Naive thymus-derived CD4-positive, alpha-beta T cell (primary cell): ENCODE measurements around the gene CEBPE. TPM values are rescaled to one million over a fixed set of nuclear protein-coding genes. Genes with fewer than 3 reads are reported as not detected.
A peak's percentile ranks its signal among the peaks of the same experiment; 100 is the strongest.

Experiments used
- ATAC-seq: fragments of 150-1000 bp; cut with Tn5 transposase; 2 replicates; pipeline ENCODE4 v1.10.0; 2021; ENCODE audit warnings: mild to moderate bottlenecking, moderate library complexity
- CTCF ChIA-PET: fragments of 350-600 bp; sonication (Branson Sonifier 250); formaldehyde crosslinking; loops from one replicate; lab custom pipeline; 2021; ENCODE audit warnings: antibody characterized with exemption; lab: Charles Lee
- POLR2A ChIA-PET: fragments of 350-600 bp; sonication (Branson Sonifier 250); formaldehyde crosslinking; loops from one replicate; lab custom pipeline; 2021; ENCODE audit warnings: antibody characterized with exemption, inconsistent platforms; lab: Charles Lee
- DNase-seq, 9 donors: peaks; one replicate each; pipeline versions ENCODE4 v3.0.0 to v3.0.0-alpha.2; 2020 to 2022; ENCODE audit warnings: mixed read lengths in 1 of 9
- H3K27ac ChIP-seq: one replicate; pipeline ENCODE4 v1.7.0; 2013; ENCODE audit warnings: mild to moderate bottlenecking, low read depth, low read length, moderate library complexity
- H3K27me3 ChIP-seq, 2 donors: one replicate each; pipeline ENCODE4 v1.7.0; 2013; ENCODE audit warnings: low read length in 2 of 2, mild to moderate bottlenecking in 2 of 2, moderate library complexity in 2 of 2; ENCODE audit not compliant: control insufficient read depth in 2 of 2, insufficient read depth in 2 of 2
- H3K36me3 ChIP-seq, 3 experiments: 1 replicate in 2 of 3; 2 replicates in 1 of 3; pipeline ENCODE4 v1.7.0; 2013; ENCODE audit warnings: low read length in 3 of 3, mild to moderate bottlenecking in 3 of 3, moderate library complexity in 1 of 3; ENCODE audit not compliant: insufficient read depth in 3 of 3, control insufficient read depth in 2 of 3
- H3K4me1 ChIP-seq, 2 donors: one replicate each; pipeline ENCODE4 v1.7.0; 2013; ENCODE audit warnings: low read length in 2 of 2, mild to moderate bottlenecking in 2 of 2, moderate library complexity in 1 of 2; ENCODE audit not compliant: control insufficient read depth in 2 of 2, insufficient read depth in 2 of 2
- H3K4me3 ChIP-seq: 2 replicates; pipeline ENCODE4 v1.7.0; 2013; ENCODE audit warnings: mild to moderate bottlenecking, low read length
- H3K9me3 ChIP-seq, 3 experiments: 1 replicate in 2 of 3; 2 replicates in 1 of 3; pipeline ENCODE4 v1.7.0; 2013; ENCODE audit warnings: low read length in 3 of 3; ENCODE audit not compliant: control insufficient read depth in 2 of 3
- H3K27ac Mint-ChIP-seq, 9 donors: one replicate each; pipeline ENCODE4 v1.8.0; 2020 to 2022; ENCODE audit warnings: mixed read lengths in 9 of 9, mild to moderate bottlenecking in 8 of 9, moderate library complexity in 5 of 9, inconsistent platforms in 2 of 9
- H3K27me3 Mint-ChIP-seq, 5 donors: one replicate each; pipeline ENCODE4 v1.8.0; 2021 to 2022; ENCODE audit warnings: mixed read lengths in 5 of 5, mild to moderate bottlenecking in 1 of 5
- H3K36me3 Mint-ChIP-seq, 5 donors: one replicate each; pipeline ENCODE4 v1.8.0; 2020 to 2022; ENCODE audit warnings: mixed read lengths in 5 of 5, mild to moderate bottlenecking in 3 of 5, inconsistent platforms in 1 of 5
- H3K4me1 Mint-ChIP-seq, 7 donors: one replicate each; pipeline ENCODE4 v1.8.0; 2020 to 2022; ENCODE audit warnings: mixed read lengths in 7 of 7, mild to moderate bottlenecking in 3 of 7, inconsistent platforms in 1 of 7
- H3K4me3 Mint-ChIP-seq, 10 donors: one replicate each; pipeline ENCODE4 v1.8.0; 2020 to 2022; ENCODE audit warnings: mild to moderate bottlenecking in 10 of 10, mixed read lengths in 10 of 10, moderate library complexity in 6 of 10, inconsistent platforms in 2 of 10
- H3K9me3 Mint-ChIP-seq, 11 donors: one replicate each; pipeline ENCODE4 v1.8.0; 2020 to 2022; ENCODE audit warnings: mixed read lengths in 11 of 11, mild to moderate bottlenecking in 4 of 11, inconsistent platforms in 1 of 11, moderate library complexity in 1 of 11
- intact Hi-C, 2 donors: fragments of 100-400 bp; cut with micrococcal nuclease; formaldehyde crosslinking; loops; one replicate each; pipeline ENCODE4 v1.15.1; 2023
- polyA plus RNA-seq, 2 donors: library from polyadenylated mRNA; unstranded; fragments of 300-500 nt; fragmentation: Illumina TruSeq; gene quantifications; one replicate each; pipeline ENCODE4 v1.2.3, GENCODE V29; 2021
- total RNA-seq, 6 experiments: library from RNA in 5 of 6; stranded (reverse) in 5 of 6; gene quantifications; 1 replicate in 5 of 6; 2 replicates in 1 of 6; pipeline ENCODE4 v1.2.3 and lab custom pipeline; 2021 to 2026

The CEBPE gene
- total and polyA plus RNA-seq, 7 experiments from 2014 or later, result 0.19 to 1.7 (median 0.65) TPM

DNA sequence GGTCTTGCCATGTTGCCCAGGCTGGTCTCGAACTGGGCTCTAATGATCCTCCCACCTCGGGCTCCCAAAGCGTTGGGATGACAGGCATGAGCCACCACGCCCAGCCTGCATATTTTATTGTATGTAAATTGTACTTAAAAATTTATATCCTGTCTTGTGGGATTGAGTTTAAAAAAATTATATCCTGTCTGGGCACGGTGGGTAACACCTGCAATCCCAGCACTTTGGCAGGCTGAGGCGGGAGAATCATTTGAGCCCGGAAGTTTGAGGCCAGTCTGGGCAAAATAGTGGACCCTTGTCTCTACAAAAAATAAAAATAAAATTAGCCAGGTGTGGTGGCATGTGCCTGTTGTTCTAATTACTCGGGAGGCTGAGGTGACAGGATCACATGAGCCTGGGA is 13.9 kb upstream of the CEBPE start:
- CTCF ChIA-PET, result no interaction called here
- intact Hi-C loops, result no loop called here

DNA sequence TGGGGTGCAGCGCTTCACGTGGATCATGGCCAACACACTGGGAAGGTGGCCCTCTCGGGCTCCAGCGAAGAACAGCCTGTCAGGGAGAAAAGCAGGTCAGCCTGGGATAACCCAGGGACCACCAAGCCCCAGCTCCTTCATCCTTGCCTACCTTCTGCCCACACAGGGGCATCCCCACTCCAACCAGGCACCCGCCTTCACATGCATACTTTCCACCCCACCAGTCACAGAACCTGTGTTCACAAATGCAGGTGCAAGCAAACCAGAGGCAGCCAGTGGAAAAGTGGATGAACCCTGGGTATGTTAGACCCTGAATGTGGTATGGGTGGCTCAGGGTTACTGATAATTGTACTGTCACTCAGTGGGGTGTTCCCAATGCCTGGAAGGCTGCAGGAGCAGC is 12.4 kb upstream of the CEBPE start:
- ChIA-PET CTCF (interaction anchor here (0.9 to 2.6 kb wide), 2 partner anchors 11 to 54 kb away, joined by 3 to 16 read pairs; no protein-coding TSS in a partner anchor), POLR2A (no interaction called here)
- Histone ChIP-seq H3K4me3 (no peak overlapping the region), H3K4me1 (no peaks in the 10 kb centered on the region), H3K27me3 (no peaks in the 10 kb centered on the region), H3K9me3 (no peaks in the 10 kb centered on the region), H3K36me3 (no peaks in the 10 kb centered on the region), H3K27ac (no peak overlapping the region)
- Mint-ChIP-seq H3K9me3 (no peaks in the 10 kb centered on the region), H3K27ac (no peak overlapping the region), H3K27me3 (peaks cover 0 to 11% (median 0%) of the 10 kb centered on the region in 5 donors), H3K36me3 (peaks cover 0 to 4% (median 0%) of the 10 kb centered on the region in 5 donors), H3K4me1 (peaks cover 0 to 9% (median 0%) of the 10 kb centered on the region in 7 donors), H3K4me3 (no peak overlapping the region)
- DNase-seq (no peak), ATAC-seq (no peak)
- intact Hi-C loops, result no loop called here

More for the DNA sequence above, 13.9 kb upstream of the CEBPE start:
- peaks cover 0 to 4% (median 0%) of the 10 kb centered on the region in 5 donors for H3K36me3 Mint-ChIP-seq
- Histone ChIP-seq H3K9me3 (no peaks in the 10 kb centered on the region), H3K4me3 (no peak overlapping the region), H3K27ac (no peak overlapping the region), H3K27me3 (no peaks in the 10 kb centered on the region), H3K36me3 (no peaks in the 10 kb centered on the region), H3K4me1 (no peaks in the 10 kb centered on the region)
- no peaks in the 10 kb centered on the region for H3K9me3 Mint-ChIP-seq
- peaks cover 0 to 6% (median 0%) of the 10 kb centered on the region in 7 donors for H3K4me1 Mint-ChIP-seq
- POLR2A ChIA-PET, result interaction anchor here (0.6 to 0.7 kb wide), 2 partner anchors 243 to 471 kb away, joined by 3 read pairs; no protein-coding TSS in a partner anchor
- ATAC-seq (no peak), DNase-seq (no peak)
- H3K4me3 Mint-ChIP-seq, result no peak overlapping the region
- H3K27ac Mint-ChIP-seq, result no peak overlapping the region
- peaks cover 0 to 11% (median 0%) of the 10 kb centered on the region in 5 donors for H3K27me3 Mint-ChIP-seq

DNA sequence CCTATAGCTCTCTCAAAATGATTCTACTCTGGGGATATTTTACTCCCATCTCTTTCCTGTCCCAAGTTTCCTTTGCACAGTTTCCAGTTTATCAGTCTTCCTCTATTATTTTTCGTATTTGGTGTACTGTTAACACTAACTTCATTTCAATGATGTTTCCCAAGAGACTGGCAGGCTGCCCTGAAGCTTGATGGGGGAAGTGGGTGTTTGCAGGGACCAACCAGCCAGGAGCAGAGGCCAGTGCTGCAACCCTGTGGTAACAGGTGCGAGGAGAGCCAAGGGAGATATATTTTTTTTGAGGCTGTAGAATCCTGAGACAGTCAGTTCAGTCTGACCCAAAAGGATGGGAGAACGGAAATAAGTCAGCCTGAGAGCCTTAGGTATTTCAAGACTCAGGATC is 11.8 kb upstream of the CEBPE start:
- Histone ChIP-seq H3K4me1 (no peaks in the 10 kb centered on the region), H3K27me3 (no peaks in the 10 kb centered on the region), H3K4me3 (no peak overlapping the region), H3K9me3 (no peaks in the 10 kb centered on the region), H3K36me3 (no peaks in the 10 kb centered on the region), H3K27ac (no peak overlapping the region)
- ChIA-PET POLR2A (interaction anchor here (0.7 kb wide), 1 partner anchor 11 kb away, joined by 3 read pairs; no protein-coding TSS in a partner anchor), CTCF (interaction anchor here (0.9 to 2.6 kb wide), 2 partner anchors 10 to 54 kb away, joined by 3 to 16 read pairs; no protein-coding TSS in a partner anchor)
- Mint-ChIP-seq H3K4me3 (no peak overlapping the region), H3K4me1 (peaks cover 0 to 9% (median 0%) of the 10 kb centered on the region in 7 donors), H3K27ac (peak overlapping the region in 1 of 9 donors; percentile 51), H3K27me3 (peaks cover 0 to 11% (median 0%) of the 10 kb centered on the region in 5 donors), H3K9me3 (no peaks in the 10 kb centered on the region), H3K36me3 (peaks cover 0 to 4% (median 0%) of the 10 kb centered on the region in 5 donors)
- intact Hi-C loops, result no loop called here
- DNase-seq (no peak), ATAC-seq (no peak)

DNA sequence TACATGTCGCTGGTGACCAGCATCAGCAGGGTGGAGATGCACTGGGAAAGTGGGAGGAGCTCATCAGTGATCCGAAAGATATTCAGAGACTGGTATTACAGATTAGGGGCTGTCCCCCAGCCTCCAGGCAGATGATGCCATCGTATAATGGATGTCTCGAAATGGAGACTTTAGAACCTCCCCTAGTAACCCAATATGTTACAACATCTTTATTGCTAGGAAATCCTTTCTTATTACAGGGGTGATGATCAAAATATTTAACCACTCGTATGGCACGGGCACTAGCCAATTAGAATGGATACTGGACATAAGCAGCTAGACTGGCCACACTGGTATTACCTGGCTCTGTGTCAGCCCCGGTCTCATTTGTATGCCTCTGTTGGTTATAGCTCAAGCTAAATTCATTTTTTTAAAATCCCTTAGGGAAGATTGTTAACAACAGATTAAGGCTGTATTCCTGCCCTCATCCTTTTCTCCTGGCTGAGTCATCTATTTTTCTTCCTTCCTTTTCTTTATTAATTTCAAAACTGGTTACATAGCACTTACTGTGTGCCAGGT is 10.8 kb upstream of the CEBPE start:
- DNase-seq (no peak), ATAC-seq (no peak)
- Mint-ChIP-seq H3K4me3 (no peak overlapping the region), H3K27ac (no peak overlapping the region), H3K27me3 (peaks cover 0 to 11% (median 0%) of the 10 kb centered on the region in 5 donors), H3K9me3 (no peaks in the 10 kb centered on the region), H3K4me1 (peaks cover 0 to 9% (median 0%) of the 10 kb centered on the region in 7 donors), H3K36me3 (peaks cover 0 to 4% (median 0%) of the 10 kb centered on the region in 5 donors)
- H3K27me3 ChIP-seq, result no peaks in the 10 kb centered on the region
- H3K36me3 ChIP-seq, result no peaks in the 10 kb centered on the region
- H3K9me3 ChIP-seq, result no peaks in the 10 kb centered on the region
- ChIA-PET POLR2A (no interaction called here), CTCF (interaction anchor here (1.1 to 2.6 kb wide), 2 partner anchors 9 to 61 kb away, joined by 3 to 16 read pairs; no protein-coding TSS in a partner anchor)
- intact Hi-C loops, result no loop called here
- H3K4me1 ChIP-seq, result no peaks in the 10 kb centered on the region
- H3K4me3 ChIP-seq, result no peak overlapping the region
- H3K27ac ChIP-seq, result no peak overlapping the region

DNA sequence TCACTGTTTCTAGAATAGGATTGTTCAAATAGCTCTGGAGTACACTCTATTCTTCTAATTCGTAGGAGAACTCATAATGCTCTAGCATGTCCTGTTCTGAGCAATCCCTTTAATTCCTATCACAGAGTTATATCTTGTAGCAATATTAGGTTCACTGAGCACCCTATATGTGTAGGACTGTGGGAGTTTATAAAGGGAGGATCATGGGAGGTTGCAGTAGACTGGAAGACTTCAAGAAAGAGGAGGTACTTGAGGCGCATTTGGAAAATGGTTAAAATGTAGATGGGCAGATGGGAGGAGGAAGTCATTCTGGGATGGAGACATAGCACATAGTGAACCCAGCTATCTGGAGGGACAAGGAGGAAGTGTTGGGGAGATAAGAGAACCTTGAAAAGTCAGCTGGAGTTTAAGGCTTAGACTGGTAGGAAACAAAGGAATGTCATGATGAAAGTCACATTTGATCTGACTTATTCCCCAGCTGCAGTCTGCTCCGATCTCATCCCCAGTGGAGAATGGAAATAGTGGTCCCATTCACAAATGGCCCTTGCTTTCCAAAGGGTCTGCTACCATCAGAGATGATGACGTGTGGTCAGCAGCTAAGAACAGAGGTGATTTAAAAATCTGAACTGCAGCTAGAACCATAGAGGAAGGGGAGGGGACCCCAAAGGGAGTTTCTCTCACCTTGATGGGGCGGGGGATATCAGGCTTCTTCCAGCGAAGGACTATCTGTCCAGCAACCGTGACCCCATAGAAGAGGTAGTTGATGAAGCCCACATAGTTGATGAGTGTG is 10.1 kb upstream of the CEBPE start:
- H3K4me1 ChIP-seq, result no peaks in the 10 kb centered on the region
- peaks cover 0 to 12% (median 0%) of the 10 kb centered on the region in 5 donors for H3K27me3 Mint-ChIP-seq
- H3K27me3 ChIP-seq, result no peaks in the 10 kb centered on the region
- no peak overlapping the region for H3K4me3 ChIP-seq
- no peaks in the 10 kb centered on the region for H3K9me3 Mint-ChIP-seq
- H3K27ac Mint-ChIP-seq, result peak overlapping the region in 1 of 9 donors; percentile 80
- H3K36me3 ChIP-seq, result no peaks in the 10 kb centered on the region
- no peak for DNase-seq
- ChIA-PET POLR2A (no interaction called here), CTCF (interaction anchor here (1.1 to 2.6 kb wide), 2 partner anchors 8 to 60 kb away, joined by 3 to 16 read pairs; no protein-coding TSS in a partner anchor)
- H3K4me1 Mint-ChIP-seq, result peaks cover 0 to 9% (median 0%) of the 10 kb centered on the region in 7 donors
- H3K4me3 Mint-ChIP-seq, result no peak overlapping the region
- peaks cover 0 to 4% (median 0%) of the 10 kb centered on the region in 5 donors for H3K36me3 Mint-ChIP-seq
- intact Hi-C loops, result no loop called here
- ATAC-seq, result no peak
- no peak overlapping the region for H3K27ac ChIP-seq
- no peaks in the 10 kb centered on the region for H3K9me3 ChIP-seq

DNA sequence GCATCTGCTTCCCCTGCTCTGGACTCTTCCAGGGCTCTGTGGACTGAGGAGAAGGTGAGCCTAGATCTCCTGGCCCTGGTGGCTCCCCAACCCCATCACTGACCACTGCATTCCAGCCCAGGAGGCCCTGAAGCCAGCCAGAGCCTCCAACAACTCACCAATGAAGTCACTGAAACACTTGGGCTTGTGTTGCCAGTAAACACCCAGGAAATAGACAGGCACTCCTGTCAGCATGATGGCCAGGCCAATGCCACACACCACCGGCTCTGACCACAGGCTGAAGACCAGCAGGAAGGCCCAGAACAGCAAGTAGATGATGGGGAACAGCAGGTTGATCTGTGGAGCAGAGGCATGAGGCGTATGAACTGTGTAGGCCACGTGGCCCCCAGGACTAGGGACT is 8.8 kb upstream of the CEBPE start:
- CTCF ChIA-PET, result interaction anchor here (1.3 kb wide), 1 partner anchor 59 kb away, joined by 3 read pairs; no protein-coding TSS in a partner anchor
- POLR2A ChIA-PET, result no interaction called here
- H3K27ac Mint-ChIP-seq, result no peak overlapping the region

More for the DNA sequence above, 8.8 kb upstream of the CEBPE start:
- Mint-ChIP-seq H3K4me3 (no peak overlapping the region), H3K9me3 (peaks cover 0 to 2% (median 0%) of the 10 kb centered on the region in 11 donors), H3K4me1 (peaks cover 0 to 9% (median 0%) of the 10 kb centered on the region in 7 donors), H3K27me3 (peaks cover 0 to 16% (median 0%) of the 10 kb centered on the region in 5 donors), H3K36me3 (peaks cover 0 to 4% (median 0%) of the 10 kb centered on the region in 5 donors)
- H3K27me3 ChIP-seq, result no peaks in the 10 kb centered on the region
- DNase-seq (no peak), ATAC-seq (no peak)
- intact Hi-C loops, result no loop called here
- no peak overlapping the region for H3K27ac ChIP-seq
- H3K4me3 ChIP-seq, result no peak overlapping the region
- H3K36me3 ChIP-seq, result no peaks in the 10 kb centered on the region
- H3K9me3 ChIP-seq, result no peaks in the 10 kb centered on the region
- H3K4me1 ChIP-seq, result no peaks in the 10 kb centered on the region
